Retinal pigment epithelial cell (primary cell): ENCODE measurements around the gene DSCAM.

Source experiments
- DNase-seq: peaks from one replicate; pipeline ENCODE4 v3.0.0-alpha.2; 2010; ENCODE audit warnings: low read depth
- H3K4me3 ChIP-seq: 2 replicates; pipeline ENCODE4 v1.5.1; 2011; ENCODE audit warnings: mild to moderate bottlenecking, low read length, control low read depth, moderate library complexity
- CTCF ChIP-seq: conservative IDR thresholded peaks from 2 replicates; pipeline ENCODE4 v1.5.1; 2011; ENCODE audit warnings: low read depth, low read length, control low read depth, inconsistent platforms

The DSCAM gene

GRCh38 chr21:40564318-40564717, 282.6 kb downstream of the DSCAM start:
- DNase-seq = no peak
- no peak for TF ChIP-seq CTCF
- no peak overlapping the region for H3K4me3 ChIP-seq

- no peak for TF ChIP-seq CTCF
- DNase-seq = no peak
- no peak overlapping the region for H3K4me3 ChIP-seq
Observed at GRCh38 chr21:40563900-40564299, 283.1 kb downstream of the DSCAM start.

- no peak for DNase-seq
- no peak overlapping the region for H3K4me3 ChIP-seq
- no peak for TF ChIP-seq CTCF
Observed at GRCh38 chr21:40562242-40563002, 284.5 kb downstream of the DSCAM start.

- TF ChIP-seq CTCF = no peak
- no peak for DNase-seq
- no peak overlapping the region for H3K4me3 ChIP-seq
Observed at GRCh38 chr21:40556442-40556968, 290.5 kb downstream of the DSCAM start.

- H3K4me3 ChIP-seq = no peak overlapping the region
- DNase-seq = no peak
- no peak for TF ChIP-seq CTCF
Observed at GRCh38 chr21:40555021-40555528, 291.9 kb downstream of the DSCAM start.

- TF ChIP-seq CTCF = no peak
- DNase-seq = no peak
- H3K4me3 ChIP-seq = no peak overlapping the region
Observed at GRCh38 chr21:40553781-40554180, 293.2 kb downstream of the DSCAM start.
